HEK293 (cell line): ENCODE data around the gene ZDHHC17.
A peak's percentile ranks its signal among the peaks of the same experiment; 100 is the strongest.

Source experiments
- CTCF ChIA-PET: fragments of 350-600 bp; formaldehyde crosslinking; extraction: SDS; loops from one replicate; lab custom pipeline; 2021; ENCODE audit warnings: antibody characterized with exemption; lab: Yijun Ruan, JAX
- POLR2A ChIA-PET: fragments of 300-600 bp; formaldehyde crosslinking; extraction: SDS; loops from one replicate; lab custom pipeline; 2020; ENCODE audit warnings: antibody characterized with exemption, inconsistent platforms; lab: Yijun Ruan, JAX
- H3K27ac ChIP-seq: fragments of 200-500 bp; sonication (Bioruptor generic); 2 replicates; pipeline ENCODE4 v1.5.1; 2014; ENCODE audit warnings: low read depth, low read length, control low read depth, inconsistent platforms; ENCODE audit errors: extremely low read depth
- H3K36me3 ChIP-seq, 2 experiments: fragments of 200-500 bp in 1 of 2; sonication (Bioruptor generic) in 1 of 2; 1 replicate in 1 of 2; 2 replicates in 1 of 2; pipeline ENCODE4 v1.5.1; 2014 to 2017; ENCODE audit warnings: inconsistent platforms in 2 of 2, low read length in 2 of 2; ENCODE audit not compliant: control insufficient read depth in 2 of 2, insufficient read depth in 1 of 2
- H3K4me1 ChIP-seq: fragments of 200-500 bp; sonication (Bioruptor generic); 2 replicates; pipeline ENCODE4 v1.5.1; 2014; ENCODE audit warnings: mild to moderate bottlenecking, low read length, inconsistent platforms; ENCODE audit not compliant: control insufficient read depth, insufficient read depth
- H3K4me3 ChIP-seq: 2 replicates; pipeline ENCODE4 v1.5.1; 2011; ENCODE audit warnings: low read depth, mild to moderate bottlenecking, control low read depth, low read length, moderate library complexity
- H3K9me3 ChIP-seq: fragments of 200-500 bp; sonication (Bioruptor generic); 2 replicates; pipeline ENCODE4 v1.5.1; 2014; ENCODE audit warnings: low read depth, low read length, inconsistent platforms; ENCODE audit not compliant: control insufficient read depth, insufficient read depth
- OSR2 ChIP-seq: fragments of 450-650 bp; formaldehyde crosslinking; IDR thresholded peaks from 2 replicates; pipeline ENCODE4 v1.5.1; 2016; ENCODE audit warnings: missing biosample characterization, missing genetic modification characterization
- SCRT2 ChIP-seq: fragments of 450-650 bp; formaldehyde crosslinking; IDR thresholded peaks from 2 replicates; pipeline ENCODE4 v1.5.1; 2016; ENCODE audit warnings: missing biosample characterization, missing genetic modification characterization
- SP7 ChIP-seq: fragments of 450-650 bp; formaldehyde crosslinking; IDR thresholded peaks from 2 replicates; pipeline ENCODE4 v1.5.1; 2016; ENCODE audit warnings: missing biosample characterization, missing genetic modification characterization
- ZBTB17 ChIP-seq: fragments of 450-650 bp; formaldehyde crosslinking; IDR thresholded peaks from 2 replicates; pipeline ENCODE4 v1.5.1; 2016; ENCODE audit warnings: missing biosample characterization, missing genetic modification characterization
- ZBTB21 ChIP-seq: fragments of 450-650 bp; formaldehyde crosslinking; IDR thresholded peaks from 2 replicates; pipeline ENCODE4 v1.5.1; 2017; ENCODE audit warnings: missing biosample characterization, missing genetic modification characterization
- ZFP41 ChIP-seq: fragments of 450-650 bp; formaldehyde crosslinking; IDR thresholded peaks from 2 replicates; pipeline ENCODE4 v1.5.1; 2016; ENCODE audit warnings: missing biosample characterization, missing genetic modification characterization, borderline replicate concordance
- ZNF157 ChIP-seq: fragments of 450-650 bp; formaldehyde crosslinking; IDR thresholded peaks from 2 replicates; pipeline ENCODE4 v1.5.1; 2016; ENCODE audit warnings: missing biosample characterization, missing genetic modification characterization
- ZNF16 ChIP-seq: fragments of 450-650 bp; formaldehyde crosslinking; IDR thresholded peaks from 2 replicates; pipeline ENCODE4 v1.5.1; 2016; ENCODE audit warnings: low read depth, missing biosample characterization, missing genetic modification characterization
- ZNF19 ChIP-seq: fragments of 450-650 bp; formaldehyde crosslinking; IDR thresholded peaks from 2 replicates; pipeline ENCODE4; 2016; ENCODE audit warnings: missing biosample characterization, missing genetic modification characterization, low read depth
- ZNF341 ChIP-seq: fragments of 450-650 bp; formaldehyde crosslinking; IDR thresholded peaks from 2 replicates; pipeline ENCODE4; 2016; ENCODE audit warnings: low read depth, missing biosample characterization, missing genetic modification characterization
- ZNF354C ChIP-seq: fragments of 450-650 bp; formaldehyde crosslinking; IDR thresholded peaks from 2 replicates; pipeline ENCODE4 v1.5.1; 2016; ENCODE audit warnings: missing biosample characterization, missing genetic modification characterization, low read depth, borderline replicate concordance
- ZNF366 ChIP-seq: fragments of 450-650 bp; formaldehyde crosslinking; conservative IDR thresholded peaks from 2 replicates; pipeline ENCODE4 v1.5.1; 2016; ENCODE audit warnings: missing biosample characterization, missing genetic modification characterization
- ZNF501 ChIP-seq: fragments of 450-650 bp; formaldehyde crosslinking; IDR thresholded peaks from 2 replicates; pipeline ENCODE4 v1.5.1; 2016; ENCODE audit warnings: missing biosample characterization, missing genetic modification characterization
- ZNF664 ChIP-seq: fragments of 450-650 bp; formaldehyde crosslinking; IDR thresholded peaks from 2 replicates; pipeline ENCODE4 v1.5.1; 2016; ENCODE audit warnings: missing biosample characterization, missing genetic modification characterization
- ZSCAN5A ChIP-seq: fragments of 450-650 bp; formaldehyde crosslinking; IDR thresholded peaks from 2 replicates; pipeline ENCODE4 v1.5.1; 2016; ENCODE audit warnings: missing biosample characterization, missing genetic modification characterization
- TF ChIP-seq, protein P1 (sequence below): fragments of 450-650 bp; formaldehyde crosslinking; IDR thresholded peaks from 2 replicates; pipeline ENCODE4 v1.5.1; 2016; ENCODE audit warnings: missing biosample characterization, missing genetic modification characterization
- TF ChIP-seq, protein P2 (sequence below): fragments of 450-650 bp; formaldehyde crosslinking; IDR thresholded peaks from 2 replicates; pipeline ENCODE4 v1.5.1; 2016; ENCODE audit warnings: missing biosample characterization, missing genetic modification characterization, low read depth

The ZDHHC17 gene

GRCh38 chr12:76766161-76766560, 2.2 kb downstream of the ZDHHC17 start:
- Histone ChIP-seq H3K4me1 (peaks cover 7% of the 10 kb centered on the region; the same call in 1 of the 2 replicates), H3K36me3 (no peaks in the 10 kb centered on the region), H3K9me3 (no peaks in the 10 kb centered on the region), H3K27ac (no peak overlapping the region), H3K4me3 (no peak overlapping the region)
- CTCF ChIA-PET, result interaction anchor here (0.5 to 3.0 kb wide), 2 partner anchors 108 to 144 kb away, joined by 3 to 10 read pairs; no protein-coding TSS in a partner anchor
- POLR2A ChIA-PET, result interaction anchor here (0.6 to 1.0 kb wide), 2 partner anchors 12 to 54 kb away, joined by 3 to 6 read pairs; no protein-coding TSS in a partner anchor
- no peak for TF ChIP-seq SCRT2
- peak; percentile 67; the same call in 1 of the 2 replicates for TF ChIP-seq ZNF664

GRCh38 chr12:76768576-76768975, 4.7 kb downstream of the ZDHHC17 start:
- POLR2A ChIA-PET, result no interaction called here
- Histone ChIP-seq H3K36me3 (peaks cover 0 to 3% of the 10 kb centered on the region in 2 experiments; a peak in 2 of 3 replicates), H3K27ac (no peak overlapping the region), H3K9me3 (no peaks in the 10 kb centered on the region), H3K4me3 (no peak overlapping the region), H3K4me1 (peaks cover 7% of the 10 kb centered on the region; the same call in 1 of the 2 replicates)
- TF ChIP-seq OSR2 (tag by site-specific recombination) (0 out of 2 replicates have a peak, but pooled peaks have one; percentile 33), ZNF16 (tag by site-specific recombination) (no peak), ZNF366 (tag by site-specific recombination) (peak; percentile 40; the same call in 1 of the 2 replicates)
- CTCF ChIA-PET, result interaction anchor here (0.6 to 1.1 kb wide), 3 partner anchors 13 to 23 kb away, joined by 3 read pairs; no protein-coding TSS in a partner anchor

- H3K4me1 ChIP-seq, result peaks cover 11% of the 10 kb centered on the region
- no peak overlapping the region for H3K27ac ChIP-seq
- TF ChIP-seq ZNF157 (tag by site-specific recombination) (no peak), ZNF341 (no peak), ZSCAN5A (no peak), ZNF354C (tag by site-specific recombination) (no peak), ZBTB21 (no peak), ZBTB17 (no peak), ZNF664 (no peak), SP7 (no peak), ZNF501 (tag by site-specific recombination) (no peak), ZNF19 (tag by site-specific recombination) (no peak), ZFP41 (tag by site-specific recombination) (no peak)
- TF ChIP-seq, protein P1, sequence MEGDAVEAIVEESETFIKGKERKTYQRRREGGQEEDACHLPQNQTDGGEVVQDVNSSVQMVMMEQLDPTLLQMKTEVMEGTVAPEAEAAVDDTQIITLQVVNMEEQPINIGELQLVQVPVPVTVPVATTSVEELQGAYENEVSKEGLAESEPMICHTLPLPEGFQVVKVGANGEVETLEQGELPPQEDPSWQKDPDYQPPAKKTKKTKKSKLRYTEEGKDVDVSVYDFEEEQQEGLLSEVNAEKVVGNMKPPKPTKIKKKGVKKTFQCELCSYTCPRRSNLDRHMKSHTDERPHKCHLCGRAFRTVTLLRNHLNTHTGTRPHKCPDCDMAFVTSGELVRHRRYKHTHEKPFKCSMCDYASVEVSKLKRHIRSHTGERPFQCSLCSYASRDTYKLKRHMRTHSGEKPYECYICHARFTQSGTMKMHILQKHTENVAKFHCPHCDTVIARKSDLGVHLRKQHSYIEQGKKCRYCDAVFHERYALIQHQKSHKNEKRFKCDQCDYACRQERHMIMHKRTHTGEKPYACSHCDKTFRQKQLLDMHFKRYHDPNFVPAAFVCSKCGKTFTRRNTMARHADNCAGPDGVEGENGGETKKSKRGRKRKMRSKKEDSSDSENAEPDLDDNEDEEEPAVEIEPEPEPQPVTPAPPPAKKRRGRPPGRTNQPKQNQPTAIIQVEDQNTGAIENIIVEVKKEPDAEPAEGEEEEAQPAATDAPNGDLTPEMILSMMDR (tag by site-specific recombination), result no peak
- TF ChIP-seq, protein P2, sequence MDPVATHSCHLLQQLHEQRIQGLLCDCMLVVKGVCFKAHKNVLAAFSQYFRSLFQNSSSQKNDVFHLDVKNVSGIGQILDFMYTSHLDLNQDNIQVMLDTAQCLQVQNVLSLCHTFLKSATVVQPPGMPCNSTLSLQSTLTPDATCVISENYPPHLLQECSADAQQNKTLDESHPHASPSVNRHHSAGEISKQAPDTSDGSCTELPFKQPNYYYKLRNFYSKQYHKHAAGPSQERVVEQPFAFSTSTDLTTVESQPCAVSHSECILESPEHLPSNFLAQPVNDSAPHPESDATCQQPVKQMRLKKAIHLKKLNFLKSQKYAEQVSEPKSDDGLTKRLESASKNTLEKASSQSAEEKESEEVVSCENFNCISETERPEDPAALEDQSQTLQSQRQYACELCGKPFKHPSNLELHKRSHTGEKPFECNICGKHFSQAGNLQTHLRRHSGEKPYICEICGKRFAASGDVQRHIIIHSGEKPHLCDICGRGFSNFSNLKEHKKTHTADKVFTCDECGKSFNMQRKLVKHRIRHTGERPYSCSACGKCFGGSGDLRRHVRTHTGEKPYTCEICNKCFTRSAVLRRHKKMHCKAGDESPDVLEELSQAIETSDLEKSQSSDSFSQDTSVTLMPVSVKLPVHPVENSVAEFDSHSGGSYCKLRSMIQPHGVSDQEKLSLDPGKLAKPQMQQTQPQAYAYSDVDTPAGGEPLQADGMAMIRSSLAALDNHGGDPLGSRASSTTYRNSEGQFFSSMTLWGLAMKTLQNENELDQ (tag by site-specific recombination), result no peak
- TF ChIP-seq, all 188 proteins: peak for 0
- Histone ChIP-seq H3K4me3 (no peak overlapping the region), H3K9me3 (no peaks in the 10 kb centered on the region), H3K36me3 (peaks cover 0 to 3% of the 10 kb centered on the region in 2 experiments; a peak in 2 of 3 replicates)
- ChIA-PET POLR2A (interaction anchor here (1.2 to 1.6 kb wide), 2 partner anchors 11 to 14 kb away, joined by 3 to 8 read pairs; no protein-coding TSS in a partner anchor), CTCF (interaction anchor here (1.1 to 2.1 kb wide), 3 partner anchors 12 to 233 kb away, joined by 3 to 12 read pairs (median 6); no protein-coding TSS in a partner anchor)
Measured at GRCh38 chr12:76777765-76778216, 13.9 kb downstream of the ZDHHC17 start.
